CD4-positive, alpha-beta T cell treated with Interferon alpha-2 for 1 hour (primary cell): ENCODE measurements around the gene LRFN3.
"Not testable (repeated sequence)": the region's sequence is repeated elsewhere in the genome, so short reads cannot be mapped to it uniquely, and the experiment has no call there.

Experiments used
- DNase-seq, 2 donors: peaks; one replicate each; pipeline ENCODE4 v3.0.0-alpha.2; 2020 to 2022

The LRFN3 gene

GRCh38 chr19:35935911-35936737 lies at the start of gene LRFN3:
Gene LRFN3 (plus strand): TSS chr19:35936374. CDS start chr19:35939426, 3,052 bp downstream.
- peak; percentile 23 to 58 for DNase-seq

- DNase-seq: no peak
Observed at GRCh38 chr19:35887197-35887596, 49.0 kb upstream of the LRFN3 start.

- no peak for DNase-seq
Observed at GRCh38 chr19:35888398-35888797, 47.8 kb upstream of the LRFN3 start.

GRCh38 chr19:35889370-35890112 lies 46.6 kb upstream of the LRFN3 start:
- DNase-seq: no peak

- no peak for DNase-seq
Observed at GRCh38 chr19:35890113-35890650, 46.0 kb upstream of the LRFN3 start.

GRCh38 chr19:35891819-35892218 lies 44.4 kb upstream of the LRFN3 start:
- DNase-seq: not testable (repeated sequence)

- no peak for DNase-seq
Observed at GRCh38 chr19:35894342-35894741, 41.8 kb upstream of the LRFN3 start.

- no peak for DNase-seq
Observed at GRCh38 chr19:35895911-35896642, 40.1 kb upstream of the LRFN3 start.

- no peak for DNase-seq
Observed at GRCh38 chr19:35896643-35897040, 39.5 kb upstream of the LRFN3 start.

GRCh38 chr19:35897706-35898451 lies 38.3 kb upstream of the LRFN3 start:
- no peak for DNase-seq

GRCh38 chr19:35898499-35898809 lies 37.7 kb upstream of the LRFN3 start:
- DNase-seq: no peak

GRCh38 chr19:35899547-35900214 lies 36.5 kb upstream of the LRFN3 start:
- DNase-seq: peak; percentile 88 to 91

GRCh38 chr19:35901055-35901644 lies 35.0 kb upstream of the LRFN3 start:
- DNase-seq: no peak

GRCh38 chr19:35901854-35902661 lies 34.1 kb upstream of the LRFN3 start, which contains the start of gene HCST:
Gene HCST (plus strand): TSS chr19:35902529. CDS start chr19:35902594, 65 bp downstream.
- DNase-seq: peak; percentile 58 to 67

- no peak for DNase-seq
Observed at GRCh38 chr19:35902870-35903475, 33.2 kb upstream of the LRFN3 start.

GRCh38 chr19:35903550-35904179 lies 32.5 kb upstream of the LRFN3 start:
- peak; percentile 92 to 93 for DNase-seq

GRCh38 chr19:35904311-35905068 lies 31.7 kb upstream of the LRFN3 start:
- no peak for DNase-seq

- no peak for DNase-seq
Observed at GRCh38 chr19:35905178-35905727, 30.9 kb upstream of the LRFN3 start.
